Panc1 (cell line): Measurements from ENCODE around the gene C2orf42. TPM values are rescaled to one million over a fixed set of nuclear protein-coding genes. Genes with fewer than 3 reads are reported as not detected.
"Not testable (repeated sequence)": the region's sequence is repeated elsewhere in the genome, so short reads cannot be mapped to it uniquely, and the experiment has no call there.

Experiments
- ATAC-seq: fragments of 200-7000 bp; cut with Tn5 transposase; 2 replicates; pipeline ENCODE4 v1.9.1; 2020; ENCODE audit warnings: mild to moderate bottlenecking, moderate library complexity
- BruUV-seq: library from RNA; stranded (reverse); fragments of 400-500 nt; replicated peaks from 2 replicates; lab custom pipeline; 2021; lab: Mats Ljungman, UMichigan
- CTCF ChIA-PET: fragments of 300-600 bp; sonication (Branson Sonifier 250); formaldehyde crosslinking; loops from one replicate; lab custom pipeline; 2022; ENCODE audit warnings: antibody characterized with exemption; lab: Charles Lee
- POLR2A ChIA-PET: fragments of 300-600 bp; sonication (Branson Sonifier 250); formaldehyde crosslinking; loops from one replicate; lab custom pipeline; 2022; ENCODE audit warnings: antibody characterized with exemption; lab: Charles Lee
- DNase-seq: peaks from one replicate; pipeline ENCODE4 v3.0.0-alpha.2; 2010; ENCODE audit warnings: low read depth, low spot score
- H3K27ac ChIP-seq: 2 replicates; pipeline ENCODE4 v1.5.1; 2011; ENCODE audit warnings: mild to moderate bottlenecking, low read length, inconsistent platforms
- H3K27me3 ChIP-seq: fragments of 200-500 bp; sonication (Bioruptor generic); 2 replicates; pipeline ENCODE4 v1.6.0; 2014; ENCODE audit warnings: low read length, inconsistent platforms; ENCODE audit not compliant: control insufficient read depth, insufficient read depth
- H3K36me3 ChIP-seq: fragments of 200-500 bp; sonication (Bioruptor generic); 2 replicates; pipeline ENCODE4 v1.5.1; 2014; ENCODE audit warnings: inconsistent platforms, mild to moderate bottlenecking, low read length, moderate library complexity; ENCODE audit not compliant: control insufficient read depth, insufficient read depth
- H3K4me1 ChIP-seq: 2 replicates; pipeline ENCODE4 v1.5.1; 2011; ENCODE audit warnings: inconsistent platforms, mild to moderate bottlenecking, low read length, moderate library complexity; ENCODE audit not compliant: control insufficient read depth, insufficient read depth
- H3K4me3 ChIP-seq, 2 experiments: 2 replicates each; pipeline ENCODE4 v1.5.1; 2011 to 2012; ENCODE audit warnings: low read depth in 2 of 2, low read length in 2 of 2, mild to moderate bottlenecking in 2 of 2, inconsistent platforms in 1 of 2, moderate library complexity in 1 of 2
- H3K9me3 ChIP-seq: fragments of 200-500 bp; sonication (Bioruptor generic); 2 replicates; pipeline ENCODE4 v1.5.1; 2014; ENCODE audit warnings: low read depth, mild to moderate bottlenecking, inconsistent platforms, low read length, moderate library complexity; ENCODE audit not compliant: control insufficient read depth, insufficient read depth
- CTCF ChIP-seq: fragments of 450-650 bp; IDR thresholded peaks from 2 replicates; pipeline ENCODE4 v1.5.1; 2017; ENCODE audit warnings: mild to moderate bottlenecking
- POLR2AphosphoS5 ChIP-seq: IDR thresholded peaks from 2 replicates; pipeline ENCODE4 v1.6.1; 2012; ENCODE audit warnings: mild to moderate bottlenecking, low read depth, low read length, moderate library complexity
- SIN3A ChIP-seq: IDR thresholded peaks from 2 replicates; pipeline ENCODE4 v1.6.1; 2012; ENCODE audit warnings: low read depth, mild to moderate bottlenecking, low read length, moderate library complexity, borderline replicate concordance; ENCODE audit not compliant: insufficient read depth
- TCF7L2 ChIP-seq: IDR thresholded peaks from 2 replicates; pipeline ENCODE4 v1.6.1; 2011; ENCODE audit warnings: mild to moderate bottlenecking, low read depth, low read length, inconsistent platforms
- in situ Hi-C: cut with HindIII; loops from 2 replicates; pipeline ENCODE4 v1.10.0; 2016; ENCODE audit warnings: low sequenced_read_pairs, low pct_unique_long_range_greater_than_20kb
- intact Hi-C: fragments of 100-400 bp; cut with micrococcal nuclease; formaldehyde crosslinking; loops from one replicate; pipeline ENCODE4 v1.10.0; 2022; ENCODE audit not compliant: unreplicated experiment
- total RNA-seq: library from RNA; stranded (reverse); gene quantifications from one replicate; pipeline ENCODE4 v1.2.1, GENCODE V29; 2021; ENCODE audit not compliant: unreplicated experiment
- TF ChIP-seq, protein P1 (sequence below), 2 experiments: IDR thresholded peaks; 2 replicates each; pipeline ENCODE4 v1.6.1; 2011 to 2012; ENCODE audit warnings: low read depth in 2 of 2, control low read depth in 1 of 2, low read length in 1 of 2, mild to moderate bottlenecking in 1 of 2, moderate library complexity in 1 of 2; ENCODE audit not compliant: insufficient read depth in 1 of 2

The C2orf42 gene
- total RNA-seq, 1 experiment from 2014 or later = 15.4 TPM

DNA sequence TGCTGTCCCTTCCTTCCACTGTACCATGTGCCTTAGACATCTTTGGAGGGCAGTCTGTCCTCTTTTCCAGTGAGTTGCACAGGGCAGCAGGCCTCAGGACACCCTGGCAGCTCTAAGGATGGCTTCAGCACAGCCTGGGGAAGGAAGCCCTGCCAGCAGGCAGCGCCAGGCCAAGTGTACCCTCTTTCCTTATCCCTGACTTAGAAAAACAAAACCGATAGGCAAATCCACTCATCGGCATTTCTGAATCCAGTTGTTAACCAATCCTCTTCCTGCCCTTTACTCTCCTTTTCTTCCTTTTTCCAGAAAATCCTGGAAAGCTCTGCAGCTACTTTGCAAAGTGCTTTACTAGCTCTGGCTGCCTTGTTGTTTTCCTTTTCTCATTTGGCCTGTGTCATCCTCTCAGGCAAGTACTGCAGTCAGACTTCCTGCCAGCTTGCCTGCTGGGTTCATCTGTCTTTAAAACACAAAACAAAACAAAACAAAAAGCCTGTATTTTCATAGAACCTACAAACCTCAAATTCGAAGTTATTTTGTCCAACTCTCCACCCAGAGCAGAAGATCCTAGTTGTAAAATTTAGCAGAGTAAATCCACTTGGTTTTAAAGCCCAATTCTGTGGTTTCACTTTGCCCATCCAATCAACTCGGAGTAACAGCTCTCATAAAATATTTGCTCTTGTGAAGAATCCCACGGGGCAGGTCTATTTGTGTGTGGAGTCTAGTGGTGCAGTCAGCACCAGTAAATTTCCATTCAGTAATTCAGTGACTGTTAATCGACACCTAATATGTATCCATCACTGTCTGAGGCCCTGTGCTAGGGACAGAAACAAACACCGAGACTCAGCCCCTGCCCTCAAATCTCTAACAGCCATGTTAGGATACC lies 58.3 kb downstream of the C2orf42 start:
- DNase-seq (no peak), ATAC-seq (peak; percentile 81)
- H3K4me3 ChIP-seq = peak overlapping the region; percentile 35 to 56
- no peaks in the 10 kb centered on the region for H3K36me3 ChIP-seq
- peaks cover 45% of the 10 kb centered on the region for H3K4me1 ChIP-seq
- BruUV-seq = TSS peak; percentile 90
- intact Hi-C loops = no loop called here
- H3K27me3 ChIP-seq = no peaks in the 10 kb centered on the region
- no peaks in the 10 kb centered on the region for H3K9me3 ChIP-seq
- POLR2A ChIA-PET = no interaction called here
- CTCF ChIA-PET = no interaction called here
- in situ Hi-C loops = no loop called here
- H3K27ac ChIP-seq = peak overlapping the region; percentile 96
- no peak; the same call in 1 of the 2 replicates for TF ChIP-seq POLR2AphosphoS5
- TF ChIP-seq CTCF = no peak
- no peak for TF ChIP-seq TCF7L2
- no peak for TF ChIP-seq SIN3A
- TF ChIP-seq, protein P1, sequence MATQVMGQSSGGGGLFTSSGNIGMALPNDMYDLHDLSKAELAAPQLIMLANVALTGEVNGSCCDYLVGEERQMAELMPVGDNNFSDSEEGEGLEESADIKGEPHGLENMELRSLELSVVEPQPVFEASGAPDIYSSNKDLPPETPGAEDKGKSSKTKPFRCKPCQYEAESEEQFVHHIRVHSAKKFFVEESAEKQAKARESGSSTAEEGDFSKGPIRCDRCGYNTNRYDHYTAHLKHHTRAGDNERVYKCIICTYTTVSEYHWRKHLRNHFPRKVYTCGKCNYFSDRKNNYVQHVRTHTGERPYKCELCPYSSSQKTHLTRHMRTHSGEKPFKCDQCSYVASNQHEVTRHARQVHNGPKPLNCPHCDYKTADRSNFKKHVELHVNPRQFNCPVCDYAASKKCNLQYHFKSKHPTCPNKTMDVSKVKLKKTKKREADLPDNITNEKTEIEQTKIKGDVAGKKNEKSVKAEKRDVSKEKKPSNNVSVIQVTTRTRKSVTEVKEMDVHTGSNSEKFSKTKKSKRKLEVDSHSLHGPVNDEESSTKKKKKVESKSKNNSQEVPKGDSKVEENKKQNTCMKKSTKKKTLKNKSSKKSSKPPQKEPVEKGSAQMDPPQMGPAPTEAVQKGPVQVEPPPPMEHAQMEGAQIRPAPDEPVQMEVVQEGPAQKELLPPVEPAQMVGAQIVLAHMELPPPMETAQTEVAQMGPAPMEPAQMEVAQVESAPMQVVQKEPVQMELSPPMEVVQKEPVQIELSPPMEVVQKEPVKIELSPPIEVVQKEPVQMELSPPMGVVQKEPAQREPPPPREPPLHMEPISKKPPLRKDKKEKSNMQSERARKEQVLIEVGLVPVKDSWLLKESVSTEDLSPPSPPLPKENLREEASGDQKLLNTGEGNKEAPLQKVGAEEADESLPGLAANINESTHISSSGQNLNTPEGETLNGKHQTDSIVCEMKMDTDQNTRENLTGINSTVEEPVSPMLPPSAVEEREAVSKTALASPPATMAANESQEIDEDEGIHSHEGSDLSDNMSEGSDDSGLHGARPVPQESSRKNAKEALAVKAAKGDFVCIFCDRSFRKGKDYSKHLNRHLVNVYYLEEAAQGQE (IDR thresholded peaks at IDR 0.05; ENCODE audit: insufficient read depth in 1 of 2, low read depth in 2 of 2, low read length in 1 of 2) = no peak

DNA sequence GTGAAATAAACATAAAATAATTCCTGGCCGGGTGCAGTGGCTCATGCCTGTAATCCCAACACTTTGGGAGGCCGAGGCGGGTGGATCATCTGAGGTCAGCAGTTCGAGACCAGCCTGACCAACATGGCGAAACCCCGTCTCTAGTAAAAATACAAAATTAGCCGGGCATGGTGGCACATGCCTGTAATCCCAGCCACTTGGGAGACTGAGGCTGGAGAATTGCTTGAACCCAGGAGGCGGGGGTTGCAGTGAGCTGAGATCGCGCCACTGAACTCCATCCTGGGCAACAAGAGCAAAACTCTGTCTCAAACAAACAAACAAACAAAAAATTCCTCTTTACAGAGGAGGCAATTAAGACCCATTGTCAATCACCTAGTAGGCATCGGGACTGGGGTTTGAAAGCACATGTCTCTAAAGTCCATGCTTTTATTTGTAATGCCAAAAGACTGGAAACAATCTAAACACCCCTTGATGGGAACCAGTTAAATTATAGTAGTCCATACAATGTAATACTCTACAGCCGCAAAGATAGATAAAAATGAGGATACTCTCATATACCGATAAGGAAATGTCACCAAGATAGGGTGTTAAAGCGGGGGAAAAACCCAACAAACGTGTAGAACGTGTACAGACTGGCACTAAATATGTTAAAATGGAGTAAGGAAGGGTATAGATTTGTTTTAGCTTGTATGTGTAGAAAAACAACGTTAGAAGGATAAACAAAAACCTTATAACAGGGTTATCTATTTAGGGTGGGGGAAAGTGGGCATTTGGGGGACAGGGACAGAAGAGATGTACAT lies 59.3 kb downstream of the C2orf42 start:
- Histone ChIP-seq H3K4me3 (peak overlapping the region; percentile 35 to 56; a peak in 3 of 4 replicates), H3K27ac (peak overlapping the region; percentile 96), H3K4me1 (peaks cover 42% of the 10 kb centered on the region)
- DNase-seq, H3K27me3 ChIP-seq, POLR2A ChIA-PET, intact Hi-C loops, BruUV-seq, CTCF ChIA-PET, H3K9me3 ChIP-seq, ATAC-seq, in situ Hi-C loops, H3K36me3 ChIP-seq: not testable (repeated sequence)
